ENCODE data around the gene POTED.
"Not testable (repeated sequence)": the region's sequence is repeated elsewhere in the genome, so short reads cannot be mapped to it uniquely, and the experiment has no call there.

Gene POTED

GRCh38 chr21:13609477-13609876 is at the start of gene POTED:
Gene POTED, plus strand, starts transcription at chr21:13609777. Its CDS starts 452 bp downstream, at chr21:13610229.
- DNase-seq, result not testable (repeated sequence)

GRCh38 chr21:13650101-13650500 is 40.5 kb downstream of the POTED start:
- not testable (repeated sequence) for DNase-seq

- DNase-seq, result not testable (repeated sequence)
Measured at GRCh38 chr21:13651746-13652145, 42.2 kb downstream of the POTED start.
